ENCODE results near the gene PRKN. TPM values are rescaled to one million over a fixed set of nuclear protein-coding genes. Genes with fewer than 3 reads are reported as not detected.
A peak's percentile ranks its signal among the peaks of the same experiment; 100 is the strongest.

Gene PRKN
- total and polyA plus RNA-seq, 5 donors from 2014 or later = 0.24 to 3.7 (median 2.5) TPM

GRCh38 chr6:161356167-161356854 is 1371.3 kb downstream of the PRKN start:
- no peak overlapping the region for H3K4me3 Mint-ChIP-seq
- ATAC-seq (ENCODE audit: low read depth in 2 of 2) (no peak), DNase-seq (no peak)
- Histone ChIP-seq H3K4me1 (ENCODE audit: control insufficient read depth, insufficient read depth, low read length, poor library complexity, severe bottlenecking) (no peaks in the 10 kb centered on the region), H3K27ac (ENCODE audit: insufficient read depth, low read length, poor library complexity, severe bottlenecking) (no peak overlapping the region), H3K4me3 (ENCODE audit: low read depth, low read length) (no peak overlapping the region), H3K9me3 (ENCODE audit: control insufficient read depth in 2 of 2, low read length in 2 of 2) (no peaks in the 10 kb centered on the region), H3K27me3 (ENCODE audit: control insufficient read depth, insufficient read depth, low read length) (no peaks in the 10 kb centered on the region), H3K36me3 (ENCODE audit: control insufficient read depth, insufficient read depth, low read length) (no peaks in the 10 kb centered on the region)
- no peaks in the 10 kb centered on the region for H3K27me3 Mint-ChIP-seq
- H3K9me3 Mint-ChIP-seq = no peaks in the 10 kb centered on the region
- H3K27ac Mint-ChIP-seq = no peak overlapping the region
- H3K36me3 Mint-ChIP-seq = no peaks in the 10 kb centered on the region
- peaks cover 0 to 3% (median 0%) of the 10 kb centered on the region in 4 donors for H3K4me1 Mint-ChIP-seq

GRCh38 chr6:161355696-161356095 is 1371.9 kb downstream of the PRKN start:
- H3K9me3 Mint-ChIP-seq = no peaks in the 10 kb centered on the region
- no peaks in the 10 kb centered on the region for H3K36me3 Mint-ChIP-seq
- Histone ChIP-seq H3K27ac (ENCODE audit: insufficient read depth, low read length, poor library complexity, severe bottlenecking) (no peak overlapping the region), H3K9me3 (ENCODE audit: control insufficient read depth in 2 of 2, low read length in 2 of 2) (no peaks in the 10 kb centered on the region), H3K27me3 (ENCODE audit: control insufficient read depth, insufficient read depth, low read length) (no peaks in the 10 kb centered on the region), H3K4me3 (ENCODE audit: low read depth, low read length) (no peak overlapping the region), H3K4me1 (ENCODE audit: control insufficient read depth, insufficient read depth, low read length, poor library complexity, severe bottlenecking) (no peaks in the 10 kb centered on the region), H3K36me3 (ENCODE audit: control insufficient read depth, insufficient read depth, low read length) (no peaks in the 10 kb centered on the region)
- no peak overlapping the region for H3K27ac Mint-ChIP-seq
- peaks cover 0 to 3% (median 0%) of the 10 kb centered on the region in 4 donors for H3K4me1 Mint-ChIP-seq
- DNase-seq (no peak), ATAC-seq (ENCODE audit: low read depth in 2 of 2) (no peak)
- H3K27me3 Mint-ChIP-seq = no peaks in the 10 kb centered on the region
- H3K4me3 Mint-ChIP-seq = no peak overlapping the region

- H3K27me3 Mint-ChIP-seq = no peaks in the 10 kb centered on the region
- H3K27me3 ChIP-seq (ENCODE audit: control insufficient read depth, insufficient read depth, low read length) = no peaks in the 10 kb centered on the region
- no peak overlapping the region for H3K27ac Mint-ChIP-seq
These were observed 1372.6 kb downstream of the PRKN start for GRCh38 chr6:161354956-161355355.

GRCh38 chr6:161354276-161354840 is 1373.2 kb downstream of the PRKN start:
- Histone ChIP-seq H3K4me3 (ENCODE audit: low read depth, low read length) (no peak overlapping the region), H3K4me1 (ENCODE audit: control insufficient read depth, insufficient read depth, low read length, poor library complexity, severe bottlenecking) (no peaks in the 10 kb centered on the region), H3K27ac (ENCODE audit: insufficient read depth, low read length, poor library complexity, severe bottlenecking) (no peak overlapping the region), H3K9me3 (ENCODE audit: control insufficient read depth in 2 of 2, low read length in 2 of 2) (no peaks in the 10 kb centered on the region), H3K36me3 (ENCODE audit: control insufficient read depth, insufficient read depth, low read length) (no peaks in the 10 kb centered on the region), H3K27me3 (ENCODE audit: control insufficient read depth, insufficient read depth, low read length) (no peaks in the 10 kb centered on the region)
- Mint-ChIP-seq H3K9me3 (no peaks in the 10 kb centered on the region), H3K4me1 (peaks cover 0 to 3% (median 0%) of the 10 kb centered on the region in 4 donors), H3K36me3 (no peaks in the 10 kb centered on the region), H3K4me3 (no peak overlapping the region), H3K27me3 (no peaks in the 10 kb centered on the region), H3K27ac (no peak overlapping the region)
- ATAC-seq (ENCODE audit: low read depth in 2 of 2) (no peak), DNase-seq (no peak)

More at GRCh38 chr6:161354956-161355355, 1372.6 kb downstream of the PRKN start:
- Histone ChIP-seq H3K4me3 (ENCODE audit: low read depth, low read length) (no peak overlapping the region), H3K9me3 (ENCODE audit: control insufficient read depth in 2 of 2, low read length in 2 of 2) (no peaks in the 10 kb centered on the region), H3K27ac (ENCODE audit: insufficient read depth, low read length, poor library complexity, severe bottlenecking) (no peak overlapping the region), H3K36me3 (ENCODE audit: control insufficient read depth, insufficient read depth, low read length) (no peaks in the 10 kb centered on the region), H3K4me1 (ENCODE audit: control insufficient read depth, insufficient read depth, low read length, poor library complexity, severe bottlenecking) (no peaks in the 10 kb centered on the region)
- no peak overlapping the region for H3K4me3 Mint-ChIP-seq
- no peaks in the 10 kb centered on the region for H3K36me3 Mint-ChIP-seq
- DNase-seq (no peak), ATAC-seq (ENCODE audit: low read depth in 2 of 2) (peak in 1 of 2 donors; percentile 14)
- H3K4me1 Mint-ChIP-seq = peaks cover 0 to 3% (median 0%) of the 10 kb centered on the region in 4 donors
- no peaks in the 10 kb centered on the region for H3K9me3 Mint-ChIP-seq

- Mint-ChIP-seq H3K9me3 (no peaks in the 10 kb centered on the region), H3K36me3 (no peaks in the 10 kb centered on the region), H3K4me3 (no peak overlapping the region), H3K4me1 (peaks cover 0 to 3% (median 0%) of the 10 kb centered on the region in 4 donors), H3K27me3 (no peaks in the 10 kb centered on the region), H3K27ac (no peak overlapping the region)
- Histone ChIP-seq H3K36me3 (ENCODE audit: control insufficient read depth, insufficient read depth, low read length) (no peaks in the 10 kb centered on the region), H3K27ac (ENCODE audit: insufficient read depth, low read length, poor library complexity, severe bottlenecking) (no peak overlapping the region), H3K27me3 (ENCODE audit: control insufficient read depth, insufficient read depth, low read length) (no peaks in the 10 kb centered on the region), H3K4me1 (ENCODE audit: control insufficient read depth, insufficient read depth, low read length, poor library complexity, severe bottlenecking) (no peaks in the 10 kb centered on the region), H3K4me3 (ENCODE audit: low read depth, low read length) (no peak overlapping the region), H3K9me3 (ENCODE audit: control insufficient read depth in 2 of 2, low read length in 2 of 2) (no peaks in the 10 kb centered on the region)
- DNase-seq (no peak), ATAC-seq (ENCODE audit: low read depth in 2 of 2) (no peak)
These were observed 1374.4 kb downstream of the PRKN start for GRCh38 chr6:161353208-161353613.

GRCh38 chr6:161351858-161352257 is 1375.7 kb downstream of the PRKN start:
- Mint-ChIP-seq H3K9me3 (no peaks in the 10 kb centered on the region), H3K4me3 (no peak overlapping the region), H3K27me3 (no peaks in the 10 kb centered on the region), H3K27ac (no peak overlapping the region), H3K36me3 (no peaks in the 10 kb centered on the region), H3K4me1 (no peaks in the 10 kb centered on the region)
- Histone ChIP-seq H3K4me1 (ENCODE audit: control insufficient read depth, insufficient read depth, low read length, poor library complexity, severe bottlenecking) (no peaks in the 10 kb centered on the region), H3K27ac (ENCODE audit: insufficient read depth, low read length, poor library complexity, severe bottlenecking) (no peak overlapping the region), H3K4me3 (ENCODE audit: low read depth, low read length) (no peak overlapping the region), H3K9me3 (ENCODE audit: control insufficient read depth in 2 of 2, low read length in 2 of 2) (no peaks in the 10 kb centered on the region), H3K27me3 (ENCODE audit: control insufficient read depth, insufficient read depth, low read length) (no peaks in the 10 kb centered on the region), H3K36me3 (ENCODE audit: control insufficient read depth, insufficient read depth, low read length) (no peaks in the 10 kb centered on the region)
- no peak for ATAC-seq (ENCODE audit: low read depth in 2 of 2)
- DNase-seq = peak in 1 of 3 donors; percentile 49

GRCh38 chr6:161349886-161350285 is 1377.7 kb downstream of the PRKN start:
- H3K27me3 ChIP-seq (ENCODE audit: control insufficient read depth, insufficient read depth, low read length) = no peaks in the 10 kb centered on the region
- H3K4me1 ChIP-seq (ENCODE audit: control insufficient read depth, insufficient read depth, low read length, poor library complexity, severe bottlenecking) = no peaks in the 10 kb centered on the region
- Mint-ChIP-seq H3K4me3 (no peak overlapping the region), H3K9me3 (no peaks in the 10 kb centered on the region), H3K4me1 (no peaks in the 10 kb centered on the region), H3K27me3 (no peaks in the 10 kb centered on the region), H3K36me3 (no peaks in the 10 kb centered on the region), H3K27ac (no peak overlapping the region)
- no peaks in the 10 kb centered on the region for H3K9me3 ChIP-seq (ENCODE audit: control insufficient read depth in 2 of 2, low read length in 2 of 2)
- no peak overlapping the region for H3K4me3 ChIP-seq (ENCODE audit: low read depth, low read length)
- no peak overlapping the region for H3K27ac ChIP-seq (ENCODE audit: insufficient read depth, low read length, poor library complexity, severe bottlenecking)
- ATAC-seq (ENCODE audit: low read depth in 2 of 2) = no peak
- no peak for DNase-seq
- no peaks in the 10 kb centered on the region for H3K36me3 ChIP-seq (ENCODE audit: control insufficient read depth, insufficient read depth, low read length)

- Histone ChIP-seq H3K4me3 (ENCODE audit: low read depth, low read length) (no peak overlapping the region), H3K9me3 (ENCODE audit: control insufficient read depth in 2 of 2, low read length in 2 of 2) (no peaks in the 10 kb centered on the region), H3K27ac (ENCODE audit: insufficient read depth, low read length, poor library complexity, severe bottlenecking) (no peak overlapping the region), H3K36me3 (ENCODE audit: control insufficient read depth, insufficient read depth, low read length) (no peaks in the 10 kb centered on the region), H3K27me3 (ENCODE audit: control insufficient read depth, insufficient read depth, low read length) (no peaks in the 10 kb centered on the region), H3K4me1 (ENCODE audit: control insufficient read depth, insufficient read depth, low read length, poor library complexity, severe bottlenecking) (no peaks in the 10 kb centered on the region)
- Mint-ChIP-seq H3K27me3 (no peaks in the 10 kb centered on the region), H3K4me1 (no peaks in the 10 kb centered on the region), H3K9me3 (no peaks in the 10 kb centered on the region), H3K36me3 (no peaks in the 10 kb centered on the region), H3K27ac (no peak overlapping the region), H3K4me3 (no peak overlapping the region)
- no peak for DNase-seq
- ATAC-seq (ENCODE audit: low read depth in 2 of 2) = no peak
These were observed 1379.0 kb downstream of the PRKN start for GRCh38 chr6:161348628-161348994.
